GM12801 (cell line): ENCODE data around the gene CHST1.

ENCODE experiments used
- CTCF ChIP-seq: IDR thresholded peaks from one replicate; pipeline ENCODE4 v1.5.1; 2011; ENCODE audit warnings: control low read depth; ENCODE audit not compliant: insufficient read length; ENCODE audit errors: extremely low read depth

Gene CHST1

GRCh38 chr11:45679806-45680205 lies 14.4 kb upstream of the CHST1 start:
- TF ChIP-seq CTCF, result no peak

- no peak for TF ChIP-seq CTCF
These were observed 13.6 kb upstream of the CHST1 start for GRCh38 chr11:45678976-45679375.

- TF ChIP-seq CTCF, result no peak
These were observed 12.5 kb upstream of the CHST1 start for GRCh38 chr11:45677770-45678512.

- no peak for TF ChIP-seq CTCF
These were observed 11.2 kb upstream of the CHST1 start for GRCh38 chr11:45676522-45677095.

- no peak for TF ChIP-seq CTCF
These were observed 10.2 kb upstream of the CHST1 start for GRCh38 chr11:45675646-45676045.

GRCh38 chr11:45674481-45675190 lies 9.2 kb upstream of the CHST1 start:
- no peak for TF ChIP-seq CTCF

- TF ChIP-seq CTCF, result no peak
These were observed 8.0 kb upstream of the CHST1 start for GRCh38 chr11:45673441-45673840.
